ENCODE results near the gene NHSL2. TPM values are rescaled to one million over a fixed set of nuclear protein-coding genes. Genes with fewer than 3 reads are reported as not detected.

Gene NHSL2
- total RNA-seq, 1 donor from 2014 or later, result 3.8 TPM

DNA sequence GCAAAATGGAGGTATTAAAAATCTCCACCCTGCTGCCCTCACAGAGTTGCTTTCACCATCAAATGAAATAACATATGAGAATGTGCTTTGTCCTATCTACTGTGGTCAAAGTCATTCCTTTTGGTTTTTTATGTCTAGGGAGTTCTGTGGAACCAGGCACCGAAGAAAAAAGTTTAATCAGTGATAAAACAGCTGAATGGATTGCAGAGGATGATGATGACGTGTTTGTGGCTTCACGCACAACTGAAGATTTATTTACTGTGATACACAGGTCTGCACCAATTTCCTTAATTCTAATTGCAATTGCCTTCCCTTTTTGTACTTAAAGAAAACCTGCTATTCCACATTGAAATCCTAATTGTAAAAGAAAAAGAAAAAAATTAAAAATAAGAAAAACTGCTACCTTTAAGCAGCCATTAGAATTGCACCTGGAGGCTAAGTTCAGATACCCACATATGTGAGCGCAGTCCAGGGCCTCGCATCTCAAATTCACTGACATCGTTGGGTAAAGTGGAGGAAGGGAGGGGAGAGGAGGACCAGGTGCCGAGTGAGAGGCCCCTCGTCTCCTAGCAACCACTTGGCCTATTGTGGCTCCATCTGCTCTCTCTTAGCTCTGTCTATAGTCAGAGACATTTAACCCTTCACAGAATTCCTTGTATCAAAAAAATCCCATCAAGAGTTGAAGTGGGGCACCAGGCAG, 231.6 kb downstream of the NHSL2 start:
- no peak overlapping the region for H3K27ac ChIP-seq (replicated peaks)
- TF ChIP-seq, protein P1, sequence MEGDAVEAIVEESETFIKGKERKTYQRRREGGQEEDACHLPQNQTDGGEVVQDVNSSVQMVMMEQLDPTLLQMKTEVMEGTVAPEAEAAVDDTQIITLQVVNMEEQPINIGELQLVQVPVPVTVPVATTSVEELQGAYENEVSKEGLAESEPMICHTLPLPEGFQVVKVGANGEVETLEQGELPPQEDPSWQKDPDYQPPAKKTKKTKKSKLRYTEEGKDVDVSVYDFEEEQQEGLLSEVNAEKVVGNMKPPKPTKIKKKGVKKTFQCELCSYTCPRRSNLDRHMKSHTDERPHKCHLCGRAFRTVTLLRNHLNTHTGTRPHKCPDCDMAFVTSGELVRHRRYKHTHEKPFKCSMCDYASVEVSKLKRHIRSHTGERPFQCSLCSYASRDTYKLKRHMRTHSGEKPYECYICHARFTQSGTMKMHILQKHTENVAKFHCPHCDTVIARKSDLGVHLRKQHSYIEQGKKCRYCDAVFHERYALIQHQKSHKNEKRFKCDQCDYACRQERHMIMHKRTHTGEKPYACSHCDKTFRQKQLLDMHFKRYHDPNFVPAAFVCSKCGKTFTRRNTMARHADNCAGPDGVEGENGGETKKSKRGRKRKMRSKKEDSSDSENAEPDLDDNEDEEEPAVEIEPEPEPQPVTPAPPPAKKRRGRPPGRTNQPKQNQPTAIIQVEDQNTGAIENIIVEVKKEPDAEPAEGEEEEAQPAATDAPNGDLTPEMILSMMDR (IDR thresholded peaks at IDR 0.05; ENCODE audit: borderline replicate concordance), result no peak
- H3K36me3 ChIP-seq, result no peaks in the 10 kb centered on the region
- H3K4me3 ChIP-seq, result no peak overlapping the region
- intact Hi-C loops (cut with micrococcal nuclease), result no loop called here
- H3K9me3 ChIP-seq (replicated peaks), result no peaks in the 10 kb centered on the region
- no peaks in the 10 kb centered on the region for H3K4me1 ChIP-seq
- no peak for DNase-seq
- no peaks in the 10 kb centered on the region for H3K27me3 ChIP-seq (ENCODE audit: low read depth)

DNA sequence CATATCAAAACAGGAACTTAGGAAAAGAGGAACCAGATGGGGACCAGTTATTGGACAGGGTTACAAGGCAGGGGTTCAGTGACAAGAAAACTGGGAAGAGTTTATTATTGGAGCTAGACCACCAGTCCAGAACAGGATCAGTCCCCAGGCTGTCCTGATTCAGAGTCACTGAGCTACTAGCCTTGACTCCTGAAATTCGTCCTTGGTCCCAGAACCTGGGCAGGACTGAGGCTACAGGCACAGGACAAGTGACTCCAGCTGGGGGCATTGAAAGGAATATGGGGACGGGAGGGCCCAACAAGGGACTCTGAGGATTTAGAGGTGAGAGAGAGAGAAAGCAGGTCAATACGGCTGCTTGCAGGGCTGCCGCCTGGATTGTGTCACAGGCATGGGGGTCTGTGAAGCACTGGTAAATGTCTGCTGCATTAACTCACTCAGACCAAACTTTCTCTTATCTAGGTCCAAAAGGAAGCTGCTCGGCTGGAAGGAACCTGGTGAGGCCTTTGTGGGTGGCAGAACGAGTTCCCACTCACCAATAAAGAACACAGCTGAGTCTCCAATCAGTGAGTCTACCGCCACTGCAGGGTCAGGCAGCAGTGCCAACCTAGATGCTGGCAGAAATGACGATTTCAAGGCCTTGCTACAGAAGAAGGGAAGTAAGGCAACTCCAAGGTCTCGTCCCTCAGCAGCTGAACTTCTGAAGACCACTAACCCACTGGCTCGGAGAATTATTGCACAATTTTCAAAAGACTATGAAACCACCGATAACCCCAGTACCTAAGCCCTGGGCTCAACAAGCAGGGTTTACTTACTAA, 232.4 kb downstream of the NHSL2 start:
- TF ChIP-seq, protein P1 (IDR thresholded peaks at IDR 0.05; ENCODE audit: borderline replicate concordance), result no peak
- Histone ChIP-seq H3K4me1 (no peaks in the 10 kb centered on the region), H3K4me3 (no peak overlapping the region), H3K36me3 (no peaks in the 10 kb centered on the region), H3K9me3 (replicated peaks) (no peaks in the 10 kb centered on the region), H3K27me3 (ENCODE audit: low read depth) (no peaks in the 10 kb centered on the region), H3K27ac (replicated peaks) (no peak overlapping the region)
- intact Hi-C loops (cut with micrococcal nuclease), result no loop called here
- no peak for DNase-seq

DNA sequence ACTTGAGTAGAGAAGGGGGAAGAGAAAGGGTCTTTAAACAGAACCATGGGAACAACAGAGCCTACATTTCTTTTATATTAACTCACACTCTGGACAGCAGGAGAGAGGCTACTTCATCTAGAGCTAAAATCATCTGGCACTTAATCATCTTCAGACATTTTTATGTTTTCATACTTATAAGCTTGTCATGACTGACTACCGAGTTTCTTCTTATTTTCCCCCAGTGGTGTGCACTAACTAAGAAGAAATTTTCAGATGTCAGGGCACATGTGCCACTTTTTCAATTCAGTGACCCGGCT, 232.9 kb downstream of the NHSL2 start:
- intact Hi-C loops (cut with micrococcal nuclease), result no loop called here
- H3K4me3 ChIP-seq, result no peak overlapping the region
- H3K4me1 ChIP-seq, result no peaks in the 10 kb centered on the region
- TF ChIP-seq, protein P1 (IDR thresholded peaks at IDR 0.05; ENCODE audit: borderline replicate concordance), result no peak
- H3K27ac ChIP-seq (replicated peaks), result no peak overlapping the region
- no peaks in the 10 kb centered on the region for H3K36me3 ChIP-seq
- no peaks in the 10 kb centered on the region for H3K9me3 ChIP-seq (replicated peaks)
- no peak for DNase-seq
- H3K27me3 ChIP-seq (ENCODE audit: low read depth), result no peaks in the 10 kb centered on the region

DNA sequence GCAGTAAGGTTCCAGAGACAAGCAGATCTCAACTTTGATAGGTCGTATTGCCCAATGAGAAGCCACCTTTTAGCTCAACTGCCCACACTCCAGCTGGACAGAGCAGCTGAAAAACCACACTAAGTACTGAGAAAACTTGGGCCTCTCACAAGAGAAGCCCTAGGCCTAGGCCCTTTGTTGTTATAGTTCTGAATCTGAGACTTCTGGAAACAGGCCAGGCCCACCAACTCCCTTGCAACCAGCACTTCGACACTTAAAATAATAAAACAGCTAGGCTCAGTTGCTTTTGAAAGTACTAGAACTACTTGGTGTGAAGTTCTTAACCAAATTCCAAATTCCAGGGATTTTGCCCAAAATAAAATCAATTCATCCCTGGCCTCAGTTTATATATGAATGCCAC, 234.5 kb downstream of the NHSL2 start:
- intact Hi-C loops (cut with micrococcal nuclease), result no loop called here
- Histone ChIP-seq H3K36me3 (no peaks in the 10 kb centered on the region), H3K27ac (replicated peaks) (no peak overlapping the region), H3K9me3 (replicated peaks) (no peaks in the 10 kb centered on the region), H3K4me1 (no peaks in the 10 kb centered on the region), H3K27me3 (ENCODE audit: low read depth) (no peaks in the 10 kb centered on the region), H3K4me3 (no peak overlapping the region)
- TF ChIP-seq, protein P1 (IDR thresholded peaks at IDR 0.05; ENCODE audit: borderline replicate concordance), result no peak
- no peak for DNase-seq

DNA sequence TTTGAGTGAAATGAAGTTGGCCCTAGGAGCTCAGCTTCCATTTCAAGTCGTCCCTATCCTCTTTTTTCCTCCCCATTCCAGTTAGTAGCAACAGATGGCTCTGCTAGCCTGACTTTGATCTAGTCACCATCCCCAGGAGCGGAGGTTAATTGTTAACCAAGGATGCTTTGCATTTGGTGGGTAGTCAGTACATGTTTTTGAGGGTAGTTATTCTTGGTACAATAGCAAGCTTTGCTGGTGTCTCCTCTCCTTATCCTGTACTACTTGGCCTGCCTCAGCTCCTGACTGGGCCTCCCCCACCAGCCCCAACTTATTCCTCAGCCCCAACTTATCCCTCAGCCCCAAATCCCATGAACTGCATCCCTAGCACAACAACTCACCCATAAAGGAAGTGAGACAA, 235.9 kb downstream of the NHSL2 start:
- H3K4me1 ChIP-seq, result no peaks in the 10 kb centered on the region
- no peak overlapping the region for H3K4me3 ChIP-seq
- no peaks in the 10 kb centered on the region for H3K36me3 ChIP-seq
- H3K9me3 ChIP-seq (replicated peaks), result no peaks in the 10 kb centered on the region
- DNase-seq, result no peak
- H3K27ac ChIP-seq (replicated peaks), result no peak overlapping the region
- no peaks in the 10 kb centered on the region for H3K27me3 ChIP-seq (ENCODE audit: low read depth)
- TF ChIP-seq, protein P1 (IDR thresholded peaks at IDR 0.05; ENCODE audit: borderline replicate concordance), result no peak
- intact Hi-C loops (cut with micrococcal nuclease), result no loop called here

Measured in left ventricle myocardium inferior (tissue), 1 donor.